Endothelial cell of umbilical vein (primary cell): ENCODE results near the gene ACVR2B. TPM values are rescaled to one million over a fixed set of nuclear protein-coding genes. Genes with fewer than 3 reads are reported as not detected.

Experiments used
- BruUV-seq: library from RNA; stranded (reverse); fragments of 400-500 nt; replicated peaks from 2 replicates; lab custom pipeline; 2021; lab: Mats Ljungman, UMichigan
- CTCF ChIA-PET: fragments of 300-600, 350-600 bp; sonication (Branson Sonifier 250); formaldehyde crosslinking; loops from one replicate; lab custom pipeline; 2021; ENCODE audit warnings: antibody characterized with exemption, inconsistent platforms; lab: Charles Lee
- POLR2A ChIA-PET: fragments of 300-600, 350-600 bp; sonication (Branson Sonifier 250); formaldehyde crosslinking; loops from one replicate; lab custom pipeline; 2021; ENCODE audit warnings: antibody characterized with exemption, inconsistent platforms; lab: Charles Lee
- DNase-seq: peaks from one replicate; pipeline ENCODE4 v3.0.0-alpha.2; 2011; ENCODE audit warnings: low read depth, low spot score
- FAIRE-seq: peaks from 2 replicates; lab custom pipeline; 2011; peaks lifted over from hg19 to GRCh38; lab: Jason Lieb, UNC
- H2AFZ ChIP-seq: 2 replicates; pipeline ENCODE4 v1.6.0; 2012; ENCODE audit warnings: low read depth, low read length, control low read depth, inconsistent platforms
- H3K27ac ChIP-seq: 2 replicates; pipeline ENCODE4 v1.5.1; 2011; ENCODE audit warnings: low read depth, mild to moderate bottlenecking, control low read depth, low read length, moderate library complexity; ENCODE audit not compliant: insufficient read depth
- H3K27me3 ChIP-seq, 2 experiments: 2 replicates each; pipeline versions ENCODE4 v1.6.0 to v1.6.1; 2011; ENCODE audit warnings: low read length in 2 of 2, mixed read lengths in 1 of 2; ENCODE audit not compliant: control insufficient read depth in 2 of 2, insufficient read depth in 2 of 2
- H3K36me3 ChIP-seq, 2 experiments: 2 replicates in 1 of 2; 3 replicates in 1 of 2; pipeline ENCODE4 v1.5.1; 2011; ENCODE audit warnings: low read length in 2 of 2, mild to moderate bottlenecking in 1 of 2, moderate library complexity in 1 of 2; ENCODE audit not compliant: control insufficient read depth in 2 of 2, insufficient read depth in 2 of 2; ENCODE audit errors: extremely low read depth in 1 of 2
- H3K4me1 ChIP-seq: 3 replicates; pipeline ENCODE4 v1.5.1; 2011; ENCODE audit warnings: mild to moderate bottlenecking, low read length; ENCODE audit not compliant: control insufficient read depth, insufficient read depth; ENCODE audit errors: extremely low read depth
- H3K4me2 ChIP-seq: 2 replicates; pipeline ENCODE4 v1.6.1; 2011; ENCODE audit warnings: low read length, control low read depth, mixed read lengths; ENCODE audit not compliant: insufficient read depth
- H3K4me3 ChIP-seq, 3 experiments: fragments of 200-600 bp in 1 of 3; sonication (generic), shearing (Covaris generic) in 1 of 3; replicated peaks in 1 of 3; 2 replicates each; pipeline ENCODE4 v1.5.1; 2011 to 2016; ENCODE audit warnings: control low read depth in 3 of 3, low read length in 3 of 3, mild to moderate bottlenecking in 2 of 3, inconsistent platforms in 1 of 3, low read depth in 1 of 3, moderate library complexity in 1 of 3; ENCODE audit not compliant: insufficient read depth in 1 of 3
- H3K79me2 ChIP-seq: 2 replicates; pipeline ENCODE4 v1.6.0; 2012; ENCODE audit warnings: low read length, inconsistent platforms; ENCODE audit not compliant: control insufficient read depth, insufficient read depth
- H3K9ac ChIP-seq: replicated peaks from 2 replicates; pipeline ENCODE3; 2011; ENCODE audit warnings: low read length, control low read depth; ENCODE audit not compliant: insufficient read depth; ENCODE audit errors: extremely low read depth
- H3K9me1 ChIP-seq: replicated peaks from 3 replicates; pipeline ENCODE4 v1.6.0; 2011; ENCODE audit warnings: mild to moderate bottlenecking, low read length; ENCODE audit not compliant: control insufficient read depth, insufficient read depth; ENCODE audit errors: extremely low read depth
- H3K9me3 ChIP-seq: replicated peaks from 2 replicates; pipeline ENCODE4 v1.5.1; 2012; ENCODE audit warnings: low read length, inconsistent platforms; ENCODE audit not compliant: control insufficient read depth, insufficient read depth
- H4K20me1 ChIP-seq: replicated peaks from 2 replicates; pipeline ENCODE3; 2011; ENCODE audit warnings: mild to moderate bottlenecking, low read length; ENCODE audit not compliant: control insufficient read depth, insufficient read depth; ENCODE audit errors: extremely low read depth
- EZH2 ChIP-seq: IDR thresholded peaks from 2 replicates; pipeline ENCODE4 v1.6.1; 2012; ENCODE audit warnings: borderline replicate concordance, low read depth, mild to moderate bottlenecking, moderate library complexity, low read length, inconsistent platforms; ENCODE audit not compliant: severe bottlenecking
- FOS ChIP-seq: IDR thresholded peaks from 2 replicates; pipeline ENCODE4 v1.6.1; 2011; ENCODE audit warnings: mild to moderate bottlenecking, low read length, moderate library complexity, borderline replicate concordance; ENCODE audit not compliant: insufficient read depth
- GATA2 ChIP-seq: IDR thresholded peaks from 2 replicates; pipeline ENCODE4 v1.7.0; 2011; ENCODE audit warnings: low read depth, mild to moderate bottlenecking, moderate library complexity, mixed read lengths, low read length; ENCODE audit not compliant: insufficient read length, insufficient read depth
- MYC ChIP-seq: IDR thresholded peaks from one replicate; pipeline ENCODE4 v1.6.1; 2011; ENCODE audit warnings: mild to moderate bottlenecking, low read depth, low read length
- POLR2A ChIP-seq: IDR thresholded peaks from 2 replicates; pipeline ENCODE4 v1.6.1; 2012; ENCODE audit warnings: low read depth, mild to moderate bottlenecking, control low read depth, low read length
- POLR2AphosphoS5 ChIP-seq: IDR thresholded peaks from 2 replicates; pipeline ENCODE4 v1.6.1; 2012; ENCODE audit warnings: low read depth, mild to moderate bottlenecking, control low read depth, low read length, moderate library complexity; ENCODE audit not compliant: insufficient read depth
- dilution Hi-C: fragments of 300-500 bp; cut with MboI; formaldehyde crosslinking; loops from one replicate; pipeline ENCODE4 v1.15.0; 2019; ENCODE audit warnings: low sequenced_read_pairs; ENCODE audit not compliant: extremely low pct_ligation_motif_present
- intact Hi-C: fragments of 100-400 bp; cut with micrococcal nuclease; formaldehyde crosslinking; loops from one replicate; pipeline ENCODE4 v1.10.0; 2022
- polyA plus RNA-seq, 4 experiments: library from polyadenylated mRNA; depleted of rRNA in 3 of 4; stranded (reverse) in 3 of 4; unstranded in 1 of 4; fragments of >200 nt; gene quantifications; 2 replicates each; pipeline versions ENCODE4 v1.2.1 to v1.2.3, GENCODE V29; 2011 to 2012; ENCODE audit warnings: missing spikeins in 1 of 4
- total RNA-seq: library from RNA; stranded (reverse); gene quantifications from 2 replicates; pipeline ENCODE4 v1.2.3, GENCODE V29; 2021
- TF ChIP-seq, protein P1 (sequence below): IDR thresholded peaks from 2 replicates; pipeline ENCODE4 v1.6.1; 2011; ENCODE audit not compliant: insufficient read depth, insufficient read length
- TF ChIP-seq, protein P2 (sequence below), 2 donors: IDR thresholded peaks; 1 replicate in 1 of 2; 2 replicates in 1 of 2; pipeline ENCODE4 v1.5.1; 2011; ENCODE audit warnings: low read length in 2 of 2, mild to moderate bottlenecking in 2 of 2, moderate library complexity in 2 of 2, control low read depth in 1 of 2, inconsistent platforms in 1 of 2, low read depth in 1 of 2; ENCODE audit not compliant: insufficient read depth in 1 of 2; ENCODE audit errors: extremely low read depth in 1 of 2

Gene ACVR2B
- total and polyA plus RNA-seq, 2 donors (not counting 3 experiments of a cell fraction or from before 2014, with no cell fraction given), result 2.0 to 4.9 TPM

GRCh38 chr3:38524141-38524739 lies 70.5 kb downstream of the ACVR2B start:
- peaks cover 5 to 6% of the 10 kb centered on the region in 2 experiments for H3K36me3 ChIP-seq
- no peaks in the 10 kb centered on the region for H3K9me1 ChIP-seq
- no peak overlapping the region for H3K9ac ChIP-seq
- peaks cover 4% of the 10 kb centered on the region for H3K4me1 ChIP-seq
- H3K27ac ChIP-seq, result no peak overlapping the region
- no peak for DNase-seq
- CTCF ChIA-PET, result interaction anchor here (0.6 to 13.1 kb wide), 6 partner anchors 28 to 317 kb away, joined by 3 to 455 read pairs (median 6); partner anchors contain the start of genes EXOG and XYLB
- POLR2A ChIA-PET, result interaction anchor here (0.6 kb wide), 1 partner anchor 18 kb away, joined by 4 read pairs; no protein-coding TSS in a partner anchor
- FAIRE-seq, result no peak
- no peak overlapping the region for H3K4me2 ChIP-seq
- no TSS peak for BruUV-seq
- dilution Hi-C loops (no loop called here), intact Hi-C loops (no loop called here)
- H3K27me3 ChIP-seq, result no peaks in the 10 kb centered on the region
- H2AFZ ChIP-seq, result no peak overlapping the region
- no peak overlapping the region for H3K4me3 ChIP-seq
- H3K79me2 ChIP-seq, result no peaks in the 10 kb centered on the region
- no peaks in the 10 kb centered on the region for H3K9me3 ChIP-seq
- H4K20me1 ChIP-seq, result no peaks in the 10 kb centered on the region
- TF ChIP-seq POLR2A (no peak), GATA2 (peak; percentile 60)

DNA sequence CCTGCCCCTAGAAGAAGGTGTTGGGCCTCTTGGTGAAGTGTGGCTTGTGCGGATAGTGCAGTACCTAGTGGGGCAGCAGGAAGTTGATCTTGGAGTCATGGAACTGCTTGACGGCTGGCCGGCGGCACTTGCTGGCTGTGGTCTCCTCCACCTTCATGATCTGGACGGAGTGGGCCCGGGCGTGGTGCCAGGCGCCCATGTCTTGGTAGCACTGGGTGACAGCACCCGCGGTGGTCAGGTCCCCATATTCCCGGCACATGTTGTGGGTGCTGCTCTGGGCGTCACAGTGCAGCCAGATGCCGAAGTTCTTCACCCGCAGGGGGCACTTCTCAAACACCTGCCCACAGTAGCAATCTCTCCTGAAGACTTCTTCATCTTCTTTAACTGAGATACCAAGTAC lies 73.1 kb downstream of the ACVR2B start:
- no peak overlapping the region for H3K4me2 ChIP-seq
- H4K20me1 ChIP-seq, result no peaks in the 10 kb centered on the region
- H3K9me1 ChIP-seq, result no peaks in the 10 kb centered on the region
- no peak for FAIRE-seq
- no peaks in the 10 kb centered on the region for H3K27me3 ChIP-seq
- no peaks in the 10 kb centered on the region for H3K9me3 ChIP-seq
- ChIA-PET POLR2A (no interaction called here), CTCF (interaction anchor here (1.0 to 13.1 kb wide), 2 partner anchors 130 to 317 kb away, joined by 3 to 455 read pairs; no protein-coding TSS in a partner anchor)
- no peak overlapping the region for H3K27ac ChIP-seq
- H3K4me1 ChIP-seq, result no peaks in the 10 kb centered on the region
- TF ChIP-seq POLR2AphosphoS5 (no peak), FOS (no peak), GATA2 (no peak), MYC (no peak), EZH2 (no peak)
- TF ChIP-seq, protein P1, sequence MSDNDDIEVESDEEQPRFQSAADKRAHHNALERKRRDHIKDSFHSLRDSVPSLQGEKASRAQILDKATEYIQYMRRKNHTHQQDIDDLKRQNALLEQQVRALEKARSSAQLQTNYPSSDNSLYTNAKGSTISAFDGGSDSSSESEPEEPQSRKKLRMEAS, result no peak
- TF ChIP-seq, protein P2, sequence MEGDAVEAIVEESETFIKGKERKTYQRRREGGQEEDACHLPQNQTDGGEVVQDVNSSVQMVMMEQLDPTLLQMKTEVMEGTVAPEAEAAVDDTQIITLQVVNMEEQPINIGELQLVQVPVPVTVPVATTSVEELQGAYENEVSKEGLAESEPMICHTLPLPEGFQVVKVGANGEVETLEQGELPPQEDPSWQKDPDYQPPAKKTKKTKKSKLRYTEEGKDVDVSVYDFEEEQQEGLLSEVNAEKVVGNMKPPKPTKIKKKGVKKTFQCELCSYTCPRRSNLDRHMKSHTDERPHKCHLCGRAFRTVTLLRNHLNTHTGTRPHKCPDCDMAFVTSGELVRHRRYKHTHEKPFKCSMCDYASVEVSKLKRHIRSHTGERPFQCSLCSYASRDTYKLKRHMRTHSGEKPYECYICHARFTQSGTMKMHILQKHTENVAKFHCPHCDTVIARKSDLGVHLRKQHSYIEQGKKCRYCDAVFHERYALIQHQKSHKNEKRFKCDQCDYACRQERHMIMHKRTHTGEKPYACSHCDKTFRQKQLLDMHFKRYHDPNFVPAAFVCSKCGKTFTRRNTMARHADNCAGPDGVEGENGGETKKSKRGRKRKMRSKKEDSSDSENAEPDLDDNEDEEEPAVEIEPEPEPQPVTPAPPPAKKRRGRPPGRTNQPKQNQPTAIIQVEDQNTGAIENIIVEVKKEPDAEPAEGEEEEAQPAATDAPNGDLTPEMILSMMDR (IDR thresholded peaks at IDR 0.05; ENCODE audit: extremely low read depth in 1 of 2, insufficient read depth in 1 of 2, low read depth in 1 of 2, low read length in 2 of 2), result no peak
- no TSS peak for BruUV-seq
- DNase-seq, result no peak
- intact Hi-C loops, result no loop called here
- H3K4me3 ChIP-seq, result no peak overlapping the region
- dilution Hi-C loops, result no loop called here
- peaks cover 5 to 6% of the 10 kb centered on the region in 2 experiments for H3K36me3 ChIP-seq
- H3K9ac ChIP-seq, result no peak overlapping the region
- H3K79me2 ChIP-seq, result no peaks in the 10 kb centered on the region
- no peak overlapping the region for H2AFZ ChIP-seq
